HG02884 (cell line): ENCODE results near the gene KCNT1.

Experiments used
- ATAC-seq: cut with Tn5 transposase; IDR thresholded peaks from one replicate; pipeline ENCODE4 v1.9.1; 2021; ENCODE audit warnings: mild to moderate bottlenecking, moderate library complexity; ENCODE audit not compliant: unreplicated experiment

KCNT1 gene

GRCh38 chr9:135777623-135778177 is 75.7 kb downstream of the KCNT1 start:
- ATAC-seq = no peak

- ATAC-seq = no peak
These were observed 76.4 kb downstream of the KCNT1 start for GRCh38 chr9:135778421-135778820.

- ATAC-seq = no peak
These were observed 77.6 kb downstream of the KCNT1 start for GRCh38 chr9:135779571-135779970.

GRCh38 chr9:135780086-135780485 is 78.1 kb downstream of the KCNT1 start:
- no peak for ATAC-seq

GRCh38 chr9:135780626-135781025 is 78.6 kb downstream of the KCNT1 start:
- no peak for ATAC-seq

- ATAC-seq = no peak
These were observed 81.0 kb downstream of the KCNT1 start for GRCh38 chr9:135782946-135783345.

- ATAC-seq = no peak
These were observed 81.7 kb downstream of the KCNT1 start for GRCh38 chr9:135783540-135784245.

GRCh38 chr9:135785013-135785575 is 83.1 kb downstream of the KCNT1 start:
- ATAC-seq = no peak

GRCh38 chr9:135786146-135786690 is 84.2 kb downstream of the KCNT1 start:
- ATAC-seq = no peak

GRCh38 chr9:135787317-135787716 is 85.3 kb downstream of the KCNT1 start:
- no peak for ATAC-seq

GRCh38 chr9:135787776-135788575 is 86.0 kb downstream of the KCNT1 start:
- no peak for ATAC-seq

- no peak for ATAC-seq
These were observed 86.8 kb downstream of the KCNT1 start for GRCh38 chr9:135788576-135789300.

GRCh38 chr9:135789838-135790291 is 87.9 kb downstream of the KCNT1 start:
- no peak for ATAC-seq

GRCh38 chr9:135790356-135790755 is 88.4 kb downstream of the KCNT1 start:
- no peak for ATAC-seq

- ATAC-seq = no peak
These were observed 88.9 kb downstream of the KCNT1 start for GRCh38 chr9:135790850-135791249.

GRCh38 chr9:135791431-135792267 is 89.7 kb downstream of the KCNT1 start:
- no peak for ATAC-seq

GRCh38 chr9:135792268-135793128 is 90.5 kb downstream of the KCNT1 start:
- no peak for ATAC-seq

GRCh38 chr9:135793221-135794056 is 91.5 kb downstream of the KCNT1 start:
- ATAC-seq = no peak
